ENCODE data around the gene MYO1E. TPM values are rescaled to one million over a fixed set of nuclear protein-coding genes. Genes with fewer than 3 reads are reported as not detected.

MYO1E gene
- total and polyA plus RNA-seq, 7 donors = 20.6 to 92.2 (median 32.1) TPM

- TF ChIP-seq POLR2AphosphoS5 (IDR thresholded peaks at IDR 0.05) (no peak), CTCF (IDR thresholded peaks at IDR 0.05) (no peak), EP300 (IDR thresholded peaks at IDR 0.05) (no peak), POLR2A (IDR thresholded peaks at IDR 0.05) (no peak)
- no peaks in the 10 kb centered on the region for H3K36me3 ChIP-seq
- intact Hi-C loops (cut with DNase I) = no loop called here
- H3K27me3 ChIP-seq = no peaks in the 10 kb centered on the region
- no peaks in the 10 kb centered on the region for H3K9me3 ChIP-seq
- H3K4me3 ChIP-seq = no peak overlapping the region
- no peak overlapping the region for H3K27ac ChIP-seq
- 95 to 96% methylated on average over 8 of the region's 8 CpGs for WGBS, 2 donors
- H3K4me1 ChIP-seq = peaks cover 0 to 37% (median 30%) of the 10 kb centered on the region in 4 donors
- DNase-seq = no peak
These were observed 61.5 kb downstream of the MYO1E start for GRCh38 chr15:59311195-59311594.

DNA sequence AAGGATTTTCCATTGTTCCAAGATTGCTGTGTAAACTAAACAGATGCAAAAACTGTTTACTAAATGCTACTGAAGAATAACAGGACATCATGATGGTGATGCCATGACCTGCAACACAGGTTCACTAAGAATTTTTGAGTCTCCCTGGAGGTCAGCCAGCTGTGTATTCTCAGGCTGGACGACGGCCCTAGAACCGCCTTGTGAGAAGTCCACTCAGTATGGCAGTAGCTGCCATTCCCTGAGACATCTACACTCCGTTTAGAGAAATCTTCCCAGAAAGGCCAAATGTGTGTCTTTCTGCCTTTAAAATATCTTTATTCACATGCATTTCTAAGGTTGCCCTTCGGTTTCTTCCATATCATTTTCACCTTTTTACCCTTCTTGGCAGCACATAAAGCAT lies 63.3 kb downstream of the MYO1E start:
- WGBS, 2 donors = 68 to 86% methylated on average over 5 of the region's 5 CpGs
- TF ChIP-seq EP300 (IDR thresholded peaks at IDR 0.05) (no peak), CTCF (IDR thresholded peaks at IDR 0.05) (no peak), POLR2A (IDR thresholded peaks at IDR 0.05) (no peak), POLR2AphosphoS5 (IDR thresholded peaks at IDR 0.05) (no peak)

DNA sequence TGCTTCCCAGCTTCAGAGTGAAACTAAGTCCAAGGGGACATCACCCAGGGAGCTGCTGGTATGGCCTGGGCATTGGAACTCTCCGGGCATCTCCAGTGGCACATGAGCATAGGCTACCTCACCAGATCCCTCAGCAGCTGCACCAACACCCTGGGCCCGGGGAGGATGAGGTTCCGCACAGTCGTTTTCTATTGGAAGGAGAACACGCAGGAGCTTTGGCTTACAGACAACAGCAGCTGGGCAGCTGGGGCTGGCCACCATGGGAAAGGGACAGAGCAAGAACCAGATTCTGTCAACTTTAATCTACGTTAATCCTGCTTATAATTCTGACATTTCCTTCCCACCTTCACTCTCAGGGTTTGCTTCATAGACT lies 65.5 kb downstream of the MYO1E start:
- WGBS, 2 donors = 84 to 90% methylated on average over 6 of the region's 6 CpGs
- TF ChIP-seq CTCF (IDR thresholded peaks at IDR 0.05) (no peak), POLR2A (IDR thresholded peaks at IDR 0.05) (no peak), EP300 (IDR thresholded peaks at IDR 0.05) (no peak), POLR2AphosphoS5 (IDR thresholded peaks at IDR 0.05) (no peak)
- H3K27me3 ChIP-seq = no peaks in the 10 kb centered on the region
- H3K27ac ChIP-seq = no peak overlapping the region
- H3K4me3 ChIP-seq = no peak overlapping the region
- no peaks in the 10 kb centered on the region for H3K36me3 ChIP-seq
- peaks cover 0 to 17% (median 14%) of the 10 kb centered on the region in 4 donors for H3K4me1 ChIP-seq
- H3K9me3 ChIP-seq = no peaks in the 10 kb centered on the region
- intact Hi-C loops (cut with DNase I) = no loop called here
- DNase-seq = no peak

More for the DNA sequence above, 63.3 kb downstream of the MYO1E start:
- H3K27me3 ChIP-seq = no peaks in the 10 kb centered on the region
- no peak overlapping the region for H3K27ac ChIP-seq
- no peak for DNase-seq
- intact Hi-C loops (cut with DNase I) = no loop called here
- H3K4me1 ChIP-seq = peaks cover 0 to 30% (median 28%) of the 10 kb centered on the region in 4 donors
- no peaks in the 10 kb centered on the region for H3K9me3 ChIP-seq
- H3K4me3 ChIP-seq = no peak overlapping the region
- H3K36me3 ChIP-seq = no peaks in the 10 kb centered on the region

GRCh38 chr15:59306520-59307164 lies 66.0 kb downstream of the MYO1E start:
- TF ChIP-seq EP300 (IDR thresholded peaks at IDR 0.05) (no peak), POLR2AphosphoS5 (IDR thresholded peaks at IDR 0.05) (no peak), POLR2A (IDR thresholded peaks at IDR 0.05) (no peak), CTCF (IDR thresholded peaks at IDR 0.05) (no peak)
- intact Hi-C loops (cut with DNase I) = no loop called here
- H3K4me3 ChIP-seq = no peak overlapping the region
- DNase-seq = no peak
- H3K27me3 ChIP-seq = no peaks in the 10 kb centered on the region
- no peaks in the 10 kb centered on the region for H3K9me3 ChIP-seq
- H3K4me1 ChIP-seq = peaks cover 0 to 18% (median 15%) of the 10 kb centered on the region in 4 donors
- no peak overlapping the region for H3K27ac ChIP-seq
- 86 to 91% methylated on average over 7 of the region's 7 CpGs for WGBS, 2 donors
- no peaks in the 10 kb centered on the region for H3K36me3 ChIP-seq

DNA sequence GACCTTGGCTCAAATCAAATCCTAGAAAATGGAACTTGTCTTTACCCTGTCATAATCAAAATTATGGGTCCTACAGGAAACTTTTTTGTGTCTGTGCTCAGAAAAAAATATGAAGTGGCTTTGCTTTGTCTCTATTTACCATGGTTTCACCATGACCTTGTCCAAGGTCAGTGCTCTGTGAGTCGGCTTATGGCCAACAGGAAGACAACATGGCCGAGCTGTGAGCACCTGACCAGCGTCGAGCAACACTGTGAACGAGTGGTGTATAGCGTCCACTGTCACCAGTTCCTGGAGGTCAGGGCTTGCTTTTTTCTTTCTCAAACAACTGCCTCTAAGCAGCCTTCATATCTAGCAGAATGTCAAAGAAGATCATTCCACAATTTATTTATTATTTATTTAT lies 67.9 kb downstream of the MYO1E start:
- Histone ChIP-seq H3K4me3 (no peak overlapping the region), H3K27me3 (no peaks in the 10 kb centered on the region), H3K9me3 (no peaks in the 10 kb centered on the region), H3K4me1 (peaks cover 0 to 33% (median 30%) of the 10 kb centered on the region in 4 donors), H3K27ac (no peak overlapping the region), H3K36me3 (no peaks in the 10 kb centered on the region)
- no peak for DNase-seq
- no peak for TF ChIP-seq POLR2A (IDR thresholded peaks at IDR 0.05)
- TF ChIP-seq CTCF (IDR thresholded peaks at IDR 0.05) = no peak
- no peak for TF ChIP-seq EP300 (IDR thresholded peaks at IDR 0.05)
- TF ChIP-seq POLR2AphosphoS5 (IDR thresholded peaks at IDR 0.05) = no peak
- WGBS, 2 donors = 84 to 87% methylated on average over 6 of the region's 6 CpGs
- intact Hi-C loops (cut with DNase I) = no loop called here

All from sigmoid colon (tissue), 7 donors.